HL-60 (cell line): ENCODE data around the gene STARD6.

Experiments used
- DNase-seq, 2 experiments: peaks; one replicate each; pipeline ENCODE4 v3.0.0-alpha.2; 2010 to 2020; ENCODE audit warnings: low read depth in 1 of 2, low spot score in 1 of 2
- H3K27ac ChIP-seq: fragments of 250-450 bp; sonication (Bioruptor Pico); replicated peaks from 2 replicates; pipeline ENCODE4 v1.5.1; 2020; ENCODE audit warnings: mild to moderate bottlenecking, moderate library complexity
- H3K27me3 ChIP-seq: fragments of 250-450 bp; sonication (Bioruptor Pico); 2 replicates; pipeline ENCODE4 v1.5.1; 2021; ENCODE audit warnings: mild to moderate bottlenecking, moderate library complexity; ENCODE audit not compliant: insufficient read depth, poor library complexity, severe bottlenecking
- H3K4me3 ChIP-seq: replicated peaks from 2 replicates; pipeline ENCODE4 v1.5.1; 2011; ENCODE audit warnings: mild to moderate bottlenecking, control low read depth, low read length; ENCODE audit not compliant: insufficient read depth
- GABPA ChIP-seq: IDR thresholded peaks from 2 replicates; pipeline ENCODE4 v1.6.1; 2012; ENCODE audit warnings: low read depth
- POLR2AphosphoS5 ChIP-seq: IDR thresholded peaks from 2 replicates; pipeline ENCODE4 v1.6.1; 2012; ENCODE audit warnings: low read depth
- SPI1 ChIP-seq: IDR thresholded peaks from 2 replicates; pipeline ENCODE4 v1.6.1; 2012; ENCODE audit warnings: low read depth, mild to moderate bottlenecking, borderline replicate concordance
- TF ChIP-seq, protein P1 (sequence below): IDR thresholded peaks from one replicate; pipeline ENCODE4 v1.5.1; 2011; ENCODE audit warnings: low read length, control low read depth, inconsistent platforms; ENCODE audit not compliant: insufficient read depth
- TF ChIP-seq, protein P2 (sequence below): IDR thresholded peaks from 2 replicates; pipeline ENCODE4 v1.6.1; 2012; ENCODE audit warnings: low read depth; ENCODE audit not compliant: insufficient replicate concordance

Gene STARD6

DNA sequence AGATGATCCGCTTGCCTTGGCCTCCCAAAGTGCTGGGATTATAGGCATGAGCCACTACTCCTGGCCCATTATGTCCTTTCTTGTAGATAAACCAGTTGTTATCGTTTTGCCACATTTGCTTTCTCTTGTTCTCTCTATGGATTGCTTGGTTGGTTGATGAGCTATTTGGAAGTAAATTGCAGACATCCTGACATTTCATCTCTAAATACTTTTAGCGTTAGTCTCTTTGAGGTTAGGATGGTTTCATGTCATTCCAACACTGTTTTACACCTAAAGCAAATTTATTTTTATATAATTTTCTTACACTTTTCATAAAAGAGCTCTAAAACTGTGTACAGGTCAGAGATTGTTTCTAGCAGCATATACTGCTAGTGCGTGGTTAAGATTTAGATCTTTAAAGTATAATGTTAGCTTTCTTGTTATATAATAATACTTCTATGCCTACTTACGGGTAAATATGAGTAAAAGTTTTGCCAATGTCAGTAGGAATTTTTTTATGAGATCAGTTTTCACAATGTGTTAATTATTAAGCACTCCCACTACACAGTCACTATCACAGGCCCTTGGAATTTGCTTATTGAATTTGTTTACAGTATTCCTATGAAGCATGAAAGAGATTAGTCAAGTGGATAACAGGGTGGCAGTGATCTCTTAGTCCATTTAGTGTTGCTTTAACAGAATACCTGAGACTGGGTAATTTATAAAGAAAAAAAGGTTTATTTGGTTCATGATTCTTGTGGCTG is 78.0 kb downstream of the STARD6 start:
- no peaks in the 10 kb centered on the region for H3K27me3 ChIP-seq
- no peak for DNase-seq
- TF ChIP-seq POLR2AphosphoS5 (no peak), SPI1 (no peak), GABPA (no peak)
- TF ChIP-seq, protein P1, sequence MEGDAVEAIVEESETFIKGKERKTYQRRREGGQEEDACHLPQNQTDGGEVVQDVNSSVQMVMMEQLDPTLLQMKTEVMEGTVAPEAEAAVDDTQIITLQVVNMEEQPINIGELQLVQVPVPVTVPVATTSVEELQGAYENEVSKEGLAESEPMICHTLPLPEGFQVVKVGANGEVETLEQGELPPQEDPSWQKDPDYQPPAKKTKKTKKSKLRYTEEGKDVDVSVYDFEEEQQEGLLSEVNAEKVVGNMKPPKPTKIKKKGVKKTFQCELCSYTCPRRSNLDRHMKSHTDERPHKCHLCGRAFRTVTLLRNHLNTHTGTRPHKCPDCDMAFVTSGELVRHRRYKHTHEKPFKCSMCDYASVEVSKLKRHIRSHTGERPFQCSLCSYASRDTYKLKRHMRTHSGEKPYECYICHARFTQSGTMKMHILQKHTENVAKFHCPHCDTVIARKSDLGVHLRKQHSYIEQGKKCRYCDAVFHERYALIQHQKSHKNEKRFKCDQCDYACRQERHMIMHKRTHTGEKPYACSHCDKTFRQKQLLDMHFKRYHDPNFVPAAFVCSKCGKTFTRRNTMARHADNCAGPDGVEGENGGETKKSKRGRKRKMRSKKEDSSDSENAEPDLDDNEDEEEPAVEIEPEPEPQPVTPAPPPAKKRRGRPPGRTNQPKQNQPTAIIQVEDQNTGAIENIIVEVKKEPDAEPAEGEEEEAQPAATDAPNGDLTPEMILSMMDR, result no peak
- TF ChIP-seq, protein P2, sequence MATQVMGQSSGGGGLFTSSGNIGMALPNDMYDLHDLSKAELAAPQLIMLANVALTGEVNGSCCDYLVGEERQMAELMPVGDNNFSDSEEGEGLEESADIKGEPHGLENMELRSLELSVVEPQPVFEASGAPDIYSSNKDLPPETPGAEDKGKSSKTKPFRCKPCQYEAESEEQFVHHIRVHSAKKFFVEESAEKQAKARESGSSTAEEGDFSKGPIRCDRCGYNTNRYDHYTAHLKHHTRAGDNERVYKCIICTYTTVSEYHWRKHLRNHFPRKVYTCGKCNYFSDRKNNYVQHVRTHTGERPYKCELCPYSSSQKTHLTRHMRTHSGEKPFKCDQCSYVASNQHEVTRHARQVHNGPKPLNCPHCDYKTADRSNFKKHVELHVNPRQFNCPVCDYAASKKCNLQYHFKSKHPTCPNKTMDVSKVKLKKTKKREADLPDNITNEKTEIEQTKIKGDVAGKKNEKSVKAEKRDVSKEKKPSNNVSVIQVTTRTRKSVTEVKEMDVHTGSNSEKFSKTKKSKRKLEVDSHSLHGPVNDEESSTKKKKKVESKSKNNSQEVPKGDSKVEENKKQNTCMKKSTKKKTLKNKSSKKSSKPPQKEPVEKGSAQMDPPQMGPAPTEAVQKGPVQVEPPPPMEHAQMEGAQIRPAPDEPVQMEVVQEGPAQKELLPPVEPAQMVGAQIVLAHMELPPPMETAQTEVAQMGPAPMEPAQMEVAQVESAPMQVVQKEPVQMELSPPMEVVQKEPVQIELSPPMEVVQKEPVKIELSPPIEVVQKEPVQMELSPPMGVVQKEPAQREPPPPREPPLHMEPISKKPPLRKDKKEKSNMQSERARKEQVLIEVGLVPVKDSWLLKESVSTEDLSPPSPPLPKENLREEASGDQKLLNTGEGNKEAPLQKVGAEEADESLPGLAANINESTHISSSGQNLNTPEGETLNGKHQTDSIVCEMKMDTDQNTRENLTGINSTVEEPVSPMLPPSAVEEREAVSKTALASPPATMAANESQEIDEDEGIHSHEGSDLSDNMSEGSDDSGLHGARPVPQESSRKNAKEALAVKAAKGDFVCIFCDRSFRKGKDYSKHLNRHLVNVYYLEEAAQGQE, result no peak
- H3K4me3 ChIP-seq, result no peak overlapping the region
- no peak overlapping the region for H3K27ac ChIP-seq

DNA sequence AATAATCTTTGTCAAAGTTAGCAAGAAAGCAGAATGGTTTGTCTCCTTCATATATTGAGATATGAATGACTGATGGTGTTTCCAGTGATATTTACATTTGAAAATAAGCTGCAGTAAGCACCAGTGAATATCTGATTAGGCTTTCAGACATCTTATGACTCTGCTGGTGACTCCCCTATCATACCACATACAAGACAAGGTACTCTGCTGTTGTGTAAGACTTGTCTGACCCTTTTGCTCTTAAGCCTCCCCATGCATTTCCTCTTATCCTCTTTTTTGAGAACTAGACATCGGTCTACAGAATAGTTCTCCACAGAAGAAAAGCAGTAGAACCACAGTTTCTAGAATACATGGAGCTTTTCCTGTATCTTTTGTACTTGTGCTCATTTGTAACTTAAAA is 79.0 kb downstream of the STARD6 start:
- TF ChIP-seq GABPA, result no peak
- TF ChIP-seq SPI1, result peak; percentile 71
- no peak for TF ChIP-seq POLR2AphosphoS5
- TF ChIP-seq, protein P1, result no peak
- TF ChIP-seq, protein P2, result no peak
- H3K27ac ChIP-seq, result no peak overlapping the region
- DNase-seq, result peak in 1 of 2 experiments; percentile 32
- H3K27me3 ChIP-seq, result no peaks in the 10 kb centered on the region
- no peak overlapping the region for H3K4me3 ChIP-seq

DNA sequence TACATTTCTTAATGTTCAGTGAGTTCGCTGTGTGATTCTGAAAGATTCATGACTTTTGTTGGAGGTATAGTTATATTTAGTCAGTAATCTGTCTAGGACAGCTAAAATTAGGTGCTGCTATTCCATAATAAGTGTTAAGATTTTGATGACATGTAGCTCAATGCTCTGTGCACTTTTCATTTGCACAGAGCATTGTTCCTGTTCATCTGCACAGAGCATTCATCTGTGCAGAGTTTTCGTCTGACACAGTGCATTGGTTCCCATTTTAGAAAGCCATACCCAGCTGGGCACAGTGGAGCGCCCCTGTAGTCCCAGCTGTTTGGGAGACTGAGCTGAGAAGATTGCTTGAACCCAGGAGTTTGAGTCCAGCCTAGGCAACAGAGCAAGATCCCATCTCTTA is 79.8 kb downstream of the STARD6 start:
- Histone ChIP-seq H3K27ac (no peak overlapping the region), H3K27me3 (no peaks in the 10 kb centered on the region), H3K4me3 (no peak overlapping the region)
- no peak for DNase-seq
- TF ChIP-seq, protein P1, result no peak
- no peak for TF ChIP-seq GABPA
- TF ChIP-seq, protein P2, result no peak
- no peak for TF ChIP-seq SPI1
- TF ChIP-seq POLR2AphosphoS5, result no peak
